HL-60 (cell line): ENCODE data around the gene CNTN6.

ENCODE experiments used
- DNase-seq, 2 experiments: peaks; one replicate each; pipeline ENCODE4 v3.0.0-alpha.2; 2010 to 2020; ENCODE audit warnings: low read depth in 1 of 2, low spot score in 1 of 2
- H3K27ac ChIP-seq: fragments of 250-450 bp; sonication (Bioruptor Pico); replicated peaks from 2 replicates; pipeline ENCODE4 v1.5.1; 2020; ENCODE audit warnings: mild to moderate bottlenecking, moderate library complexity
- H3K27me3 ChIP-seq: fragments of 250-450 bp; sonication (Bioruptor Pico); 2 replicates; pipeline ENCODE4 v1.5.1; 2021; ENCODE audit warnings: mild to moderate bottlenecking, moderate library complexity; ENCODE audit not compliant: insufficient read depth, poor library complexity, severe bottlenecking
- H3K4me3 ChIP-seq: replicated peaks from 2 replicates; pipeline ENCODE4 v1.5.1; 2011; ENCODE audit warnings: mild to moderate bottlenecking, control low read depth, low read length; ENCODE audit not compliant: insufficient read depth
- CTCF ChIP-seq: IDR thresholded peaks from one replicate; pipeline ENCODE4 v1.5.1; 2011; ENCODE audit warnings: low read length, control low read depth, inconsistent platforms; ENCODE audit not compliant: insufficient read depth
- GABPA ChIP-seq: IDR thresholded peaks from 2 replicates; pipeline ENCODE4 v1.6.1; 2012; ENCODE audit warnings: low read depth
- POLR2AphosphoS5 ChIP-seq: IDR thresholded peaks from 2 replicates; pipeline ENCODE4 v1.6.1; 2012; ENCODE audit warnings: low read depth
- REST ChIP-seq: IDR thresholded peaks from 2 replicates; pipeline ENCODE4 v1.6.1; 2012; ENCODE audit warnings: low read depth; ENCODE audit not compliant: insufficient replicate concordance
- SPI1 ChIP-seq: IDR thresholded peaks from 2 replicates; pipeline ENCODE4 v1.6.1; 2012; ENCODE audit warnings: low read depth, mild to moderate bottlenecking, borderline replicate concordance

Gene CNTN6

GRCh38 chr3:1318296-1319005, 225.6 kb downstream of the CNTN6 start:
- Histone ChIP-seq H3K27me3 (no peaks in the 10 kb centered on the region), H3K4me3 (no peak overlapping the region), H3K27ac (no peak overlapping the region)
- DNase-seq, result no peak
- TF ChIP-seq GABPA (no peak), POLR2AphosphoS5 (no peak), CTCF (no peak), REST (no peak), SPI1 (no peak)

GRCh38 chr3:1326546-1326945, 233.7 kb downstream of the CNTN6 start:
- H3K27me3 ChIP-seq, result no peaks in the 10 kb centered on the region
- no peak overlapping the region for H3K4me3 ChIP-seq
- no peak for DNase-seq
- TF ChIP-seq GABPA (no peak), REST (no peak), CTCF (no peak), POLR2AphosphoS5 (no peak), SPI1 (no peak)
- H3K27ac ChIP-seq, result no peak overlapping the region

GRCh38 chr3:1330107-1330506, 237.3 kb downstream of the CNTN6 start:
- DNase-seq, result no peak
- Histone ChIP-seq H3K27me3 (no peaks in the 10 kb centered on the region), H3K27ac (no peak overlapping the region), H3K4me3 (no peak overlapping the region)
- no peak for TF ChIP-seq CTCF
- no peak for TF ChIP-seq POLR2AphosphoS5
- no peak for TF ChIP-seq REST
- no peak for TF ChIP-seq SPI1
- TF ChIP-seq GABPA, result no peak
